NCI-H2196 treated with DMSO at 0.1 percent for 48 hours (cell line): ENCODE data around the gene ZNF148.

Source experiments
- DNase-seq: peaks from one replicate; lab custom pipeline; 2025; ENCODE audit not compliant: unreplicated experiment; lab: John Stamatoyannopoulos, UW

The ZNF148 gene

GRCh38 chr3:125192190-125193035, 182.7 kb downstream of the ZNF148 start:
- DNase-seq, result no peak

GRCh38 chr3:125191730-125192129, 183.4 kb downstream of the ZNF148 start:
- no peak for DNase-seq

GRCh38 chr3:125191256-125191655, 183.9 kb downstream of the ZNF148 start:
- no peak for DNase-seq

- DNase-seq, result no peak
Measured at GRCh38 chr3:125190786-125191185, 184.3 kb downstream of the ZNF148 start.

- no peak for DNase-seq
Measured at GRCh38 chr3:125189378-125190165, 185.6 kb downstream of the ZNF148 start.

GRCh38 chr3:125188955-125189354, 186.2 kb downstream of the ZNF148 start:
- no peak for DNase-seq

GRCh38 chr3:125187599-125187910, 187.6 kb downstream of the ZNF148 start:
- DNase-seq, result no peak

- DNase-seq, result no peak
Measured at GRCh38 chr3:125186800-125187598, 188.1 kb downstream of the ZNF148 start.

- DNase-seq, result no peak
Measured at GRCh38 chr3:125186261-125186787, 188.8 kb downstream of the ZNF148 start.

- no peak for DNase-seq
Measured at GRCh38 chr3:125185805-125186204, 189.3 kb downstream of the ZNF148 start.

GRCh38 chr3:125179884-125180240, 195.3 kb downstream of the ZNF148 start:
- DNase-seq, result no peak

- DNase-seq, result no peak
Measured at GRCh38 chr3:125179143-125179883, 195.8 kb downstream of the ZNF148 start.

- no peak for DNase-seq
Measured at GRCh38 chr3:125177746-125178145, 197.4 kb downstream of the ZNF148 start.
